Trophoblast cell (in vitro differentiated cells and primary cell): ENCODE data around the gene MORN3. TPM values are rescaled to one million over a fixed set of nuclear protein-coding genes. Genes with fewer than 3 reads are reported as not detected.

Source experiments
- DNase-seq, 2 donors: peaks; one replicate each; pipeline ENCODE4 v3.0.0-alpha.2; 2016
- H2AFZ ChIP-seq: 2 replicates; pipeline ENCODE4 v1.6.1; 2013; ENCODE audit warnings: low read length, moderate library complexity, mild to moderate bottlenecking; ENCODE audit not compliant: insufficient read depth, poor library complexity
- H2AK5ac ChIP-seq: 2 replicates; pipeline ENCODE4 v1.6.1; 2013; ENCODE audit warnings: mild to moderate bottlenecking, low read length
- H2BK120ac ChIP-seq: 2 replicates; pipeline ENCODE4 v1.6.1; 2013; ENCODE audit warnings: low read length, mild to moderate bottlenecking, moderate library complexity; ENCODE audit not compliant: insufficient read depth, poor library complexity
- H2BK12ac ChIP-seq: 2 replicates; pipeline ENCODE4 v1.6.1; 2013; ENCODE audit warnings: mild to moderate bottlenecking, low read length, moderate library complexity
- H2BK5ac ChIP-seq: 2 replicates; pipeline ENCODE4 v1.6.1; 2013; ENCODE audit warnings: low read length, low read depth, moderate library complexity, mild to moderate bottlenecking; ENCODE audit not compliant: poor library complexity
- H3K14ac ChIP-seq: 2 replicates; pipeline ENCODE4 v1.6.1; 2013; ENCODE audit warnings: mild to moderate bottlenecking, low read length
- H3K18ac ChIP-seq: 2 replicates; pipeline ENCODE4 v1.6.1; 2013; ENCODE audit warnings: mild to moderate bottlenecking, low read length
- H3K23ac ChIP-seq: 2 replicates; pipeline ENCODE4 v1.6.1; 2013; ENCODE audit warnings: low read length
- H3K27ac ChIP-seq: 2 replicates; pipeline ENCODE4 v1.5.1; 2013; ENCODE audit warnings: low read depth, mild to moderate bottlenecking, inconsistent platforms, low read length, moderate library complexity
- H3K27me3 ChIP-seq: 2 replicates; pipeline ENCODE4 v1.6.1; 2013; ENCODE audit warnings: inconsistent platforms, mild to moderate bottlenecking, low read length, moderate library complexity; ENCODE audit not compliant: insufficient read depth
- H3K36me3 ChIP-seq, 2 experiments: 1 replicate in 1 of 2; 2 replicates in 1 of 2; pipeline ENCODE4 v1.6.1; 2013; ENCODE audit warnings: low read length in 2 of 2, mild to moderate bottlenecking in 2 of 2, moderate library complexity in 1 of 2; ENCODE audit not compliant: insufficient read depth in 2 of 2, control insufficient read depth in 1 of 2
- H3K4ac ChIP-seq: 2 replicates; pipeline ENCODE4 v1.6.1; 2013; ENCODE audit warnings: low read depth, mild to moderate bottlenecking, low read length, moderate library complexity
- H3K4me1 ChIP-seq, 2 experiments: 1 replicate in 1 of 2; 2 replicates in 1 of 2; pipeline ENCODE4 v1.6.1; 2013; ENCODE audit warnings: low read length in 2 of 2, mild to moderate bottlenecking in 2 of 2, moderate library complexity in 1 of 2; ENCODE audit not compliant: insufficient read depth in 2 of 2, control insufficient read depth in 1 of 2
- H3K4me2 ChIP-seq: 2 replicates; pipeline ENCODE4 v1.6.1; 2013; ENCODE audit warnings: inconsistent platforms, mild to moderate bottlenecking, low read length, moderate library complexity
- H3K4me3 ChIP-seq: 2 replicates; pipeline ENCODE4 v1.5.1; 2013; ENCODE audit warnings: mild to moderate bottlenecking, low read depth, low read length, inconsistent platforms
- H3K79me1 ChIP-seq: one replicate; pipeline ENCODE4 v1.6.1; 2013; ENCODE audit warnings: low read length
- H3K79me2 ChIP-seq: 2 replicates; pipeline ENCODE4 v1.6.1; 2013; ENCODE audit warnings: low read length, mild to moderate bottlenecking; ENCODE audit not compliant: control insufficient read depth, insufficient read depth, poor library complexity
- H3K9ac ChIP-seq: 2 replicates; pipeline ENCODE4 v1.6.1; 2013; ENCODE audit warnings: mild to moderate bottlenecking, low read length
- H3K9me3 ChIP-seq: 2 replicates; pipeline ENCODE4 v1.6.1; 2013; ENCODE audit warnings: low read depth, mild to moderate bottlenecking, control low read depth, inconsistent platforms, low read length; ENCODE audit not compliant: insufficient read depth
- H4K12ac ChIP-seq: 2 replicates; pipeline ENCODE4 v1.6.1; 2013; ENCODE audit warnings: low read depth, mild to moderate bottlenecking, low read length, moderate library complexity
- H4K8ac ChIP-seq: 2 replicates; pipeline ENCODE4 v1.6.1; 2013; ENCODE audit warnings: low read depth, mild to moderate bottlenecking, low read length, moderate library complexity
- H4K91ac ChIP-seq: one replicate; pipeline ENCODE4 v1.6.1; 2013; ENCODE audit warnings: low read depth, mild to moderate bottlenecking, low read length, moderate library complexity
- WGBS: extraction: QIAGEN DNeasy Blood & Tissue Kit; methylation state at CpG from one replicate; pipeline ENCODE4 v1.1.7; 2013; ENCODE audit warnings: missing lambda C conversion rate; ENCODE audit not compliant: insufficient read length, insufficient coverage; ENCODE audit errors: extremely low coverage; 5-methylcytosine and 5-hydroxymethylcytosine counted together
- polyA plus RNA-seq: library from polyadenylated mRNA; stranded (reverse); fragments of 200-250 nt; gene quantifications from 2 replicates; pipeline ENCODE4 v1.2.3, GENCODE V29; 2013

MORN3 gene, protein sequence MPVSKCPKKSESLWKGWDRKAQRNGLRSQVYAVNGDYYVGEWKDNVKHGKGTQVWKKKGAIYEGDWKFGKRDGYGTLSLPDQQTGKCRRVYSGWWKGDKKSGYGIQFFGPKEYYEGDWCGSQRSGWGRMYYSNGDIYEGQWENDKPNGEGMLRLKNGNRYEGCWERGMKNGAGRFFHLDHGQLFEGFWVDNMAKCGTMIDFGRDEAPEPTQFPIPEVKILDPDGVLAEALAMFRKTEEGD
- polyA plus RNA-seq: 1.5 TPM in 2 replicates

DNA sequence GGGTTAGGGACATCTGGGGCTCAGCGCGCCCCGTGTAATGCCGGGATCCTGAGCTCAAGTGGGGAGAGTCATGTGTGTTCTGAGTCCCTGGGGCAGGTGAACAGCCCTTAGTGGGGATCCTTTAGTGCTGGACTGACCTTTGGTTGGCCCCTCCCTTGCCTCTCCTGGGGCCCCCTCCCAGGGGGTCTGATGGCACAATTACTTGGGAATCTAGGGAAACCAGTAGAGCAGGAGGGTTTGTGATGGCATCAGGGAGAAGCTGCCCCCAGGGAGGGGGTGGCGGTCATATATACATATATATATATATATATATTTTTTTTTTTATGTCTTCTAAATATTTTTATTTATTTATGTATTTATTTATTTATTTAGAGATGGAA is at the start of gene MORN3:
TSS of gene MORN3 (minus strand) at position 134 of the 380 bp plus-strand sequence. CDS start 171 bp downstream, outside the sequence.
- Histone ChIP-seq H3K4me2 (peak within 1 kb of the TSS; percentile 31), H3K14ac (peak within 1 kb of the TSS; percentile 12), H3K4ac (peak within 1 kb of the TSS; percentile 31), H4K91ac (peak within 1 kb of the TSS; percentile 60), H3K79me1 (peaks cover 5% of the 10 kb centered on the region), H3K27me3 (no peaks in the 10 kb centered on the region), H3K79me2 (peaks cover 2% of the 10 kb centered on the region), H2AFZ (peak within 1 kb of the TSS; percentile 1), H2BK12ac (peak within 1 kb of the TSS; percentile 34), H2BK5ac (peak within 1 kb of the TSS; percentile 4), H2AK5ac (peak within 1 kb of the TSS; percentile 93), H4K12ac (peak within 1 kb of the TSS; percentile 48), H3K9ac (no peak within 1 kb of the TSS), H3K27ac (no peak within 1 kb of the TSS), H4K8ac (peak within 1 kb of the TSS; percentile 3), H2BK120ac (peak within 1 kb of the TSS; percentile 48), H3K18ac (peak within 1 kb of the TSS; percentile 77), H3K4me3 (no peak within 1 kb of the TSS), H3K23ac (no peak within 1 kb of the TSS), H3K36me3 (no peaks in the 10 kb centered on the region), H3K9me3 (no peaks in the 10 kb centered on the region), H3K4me1 (peaks cover 11 to 13% of the 10 kb centered on the region in 2 experiments)
- no CpG with 5 or more reads among the region's 5 CpGs for WGBS
- peak in 1 of 2 donors; percentile 58 for DNase-seq

DNA sequence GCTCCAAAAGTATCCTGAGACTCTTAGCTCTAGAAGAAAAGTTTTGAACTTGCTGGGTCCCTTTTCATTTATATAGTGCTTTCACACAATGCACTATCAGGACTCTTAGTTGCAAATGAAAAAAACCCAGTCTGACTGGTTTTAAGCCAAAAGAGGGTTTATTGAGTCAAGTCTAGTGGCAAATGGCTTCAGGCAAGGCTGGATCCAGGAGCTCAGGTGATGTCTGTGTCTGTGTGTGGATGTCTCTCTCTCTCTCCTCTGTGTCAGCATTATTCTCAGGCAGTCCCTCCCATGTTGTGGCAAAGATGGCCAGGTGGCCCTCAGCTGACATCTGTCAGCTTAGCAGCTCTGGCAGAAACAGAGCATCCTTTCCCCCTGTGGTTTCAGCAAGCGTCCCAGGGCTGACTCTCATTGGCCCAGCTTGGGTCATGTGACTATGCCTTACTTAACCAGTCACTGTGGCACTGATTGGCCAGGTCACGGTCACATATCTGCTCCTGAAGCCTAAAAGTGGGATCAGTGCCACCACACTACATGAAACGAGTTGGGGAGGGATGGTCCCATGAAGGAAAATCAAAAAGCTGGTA is 49.3 kb upstream of the MORN3 start:
- Histone ChIP-seq H3K27me3 (no peaks in the 10 kb centered on the region), H4K91ac (no peak overlapping the region), H2AK5ac (no peak overlapping the region), H3K23ac (no peak overlapping the region), H3K36me3 (peaks cover 0 to 4% of the 10 kb centered on the region in 2 experiments), H3K9ac (no peak overlapping the region), H3K18ac (no peak overlapping the region), H3K79me1 (peaks cover 4% of the 10 kb centered on the region), H3K4me3 (no peak overlapping the region), H4K8ac (no peak overlapping the region), H2BK5ac (no peak overlapping the region), H3K4me1 (peaks cover 13 to 27% of the 10 kb centered on the region in 2 experiments), H3K27ac (no peak overlapping the region), H2AFZ (no peak overlapping the region), H4K12ac (no peak overlapping the region), H3K4me2 (no peak overlapping the region), H2BK12ac (no peak overlapping the region), H2BK120ac (no peak overlapping the region), H3K79me2 (no peaks in the 10 kb centered on the region), H3K14ac (no peak overlapping the region), H3K4ac (no peak overlapping the region), H3K9me3 (peaks cover 2% of the 10 kb centered on the region)
- no CpG with 5 or more reads among the region's 3 CpGs for WGBS
- DNase-seq: peak; percentile 64 to 81

DNA sequence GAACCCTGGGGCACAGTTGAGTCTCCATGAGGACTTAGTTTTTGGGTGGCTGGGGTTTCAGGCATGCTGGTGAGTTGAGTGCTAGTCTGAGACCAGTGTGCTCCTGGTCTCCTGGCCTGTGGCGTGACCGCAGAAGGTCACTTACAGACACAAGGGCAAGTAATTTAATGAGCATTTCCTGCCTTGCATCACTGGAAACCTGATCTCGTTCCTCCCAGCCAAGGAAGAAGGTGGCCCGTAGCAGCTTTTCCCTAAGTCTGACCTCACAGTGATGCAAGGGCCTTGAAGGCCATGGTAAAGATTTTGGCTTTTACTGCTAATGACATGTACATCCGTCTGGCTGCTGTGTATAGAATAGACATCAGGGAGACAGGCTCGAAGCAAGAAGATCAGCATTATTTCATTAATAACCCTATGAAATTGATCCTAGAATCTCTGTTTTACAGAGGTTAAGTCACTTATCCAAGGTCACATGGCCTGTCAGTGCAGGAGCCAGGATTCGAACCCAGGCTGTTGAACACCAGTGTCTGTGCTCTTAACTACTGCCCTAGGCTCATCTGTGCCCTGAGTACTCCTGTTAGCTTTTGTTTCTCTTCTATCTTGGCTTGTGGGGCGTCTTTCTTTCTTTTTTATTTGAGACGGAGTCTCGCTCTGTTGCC is 47.7 kb upstream of the MORN3 start:
- Histone ChIP-seq H3K4me2 (no peak overlapping the region), H2BK5ac (no peak overlapping the region), H3K9me3 (peaks cover 2% of the 10 kb centered on the region), H2AK5ac (no peak overlapping the region), H3K23ac (no peak overlapping the region), H3K79me1 (peaks cover 12% of the 10 kb centered on the region), H3K27ac (peak overlapping the region; percentile 57), H4K12ac (no peak overlapping the region), H3K4me1 (peaks cover 19 to 36% of the 10 kb centered on the region in 2 experiments), H4K8ac (no peak overlapping the region), H3K4ac (no peak overlapping the region), H3K4me3 (no peak overlapping the region), H3K18ac (no peak overlapping the region), H2BK120ac (no peak overlapping the region), H3K79me2 (peaks cover 8% of the 10 kb centered on the region), H2BK12ac (peak overlapping the region; percentile 7), H3K9ac (no peak overlapping the region), H4K91ac (no peak overlapping the region), H2AFZ (no peak overlapping the region), H3K14ac (no peak overlapping the region), H3K27me3 (no peaks in the 10 kb centered on the region), H3K36me3 (peaks cover 0 to 4% of the 10 kb centered on the region in 2 experiments)
- WGBS: no CpG with 5 or more reads among the region's 10 CpGs
- peak; percentile 47 to 55 for DNase-seq

DNA sequence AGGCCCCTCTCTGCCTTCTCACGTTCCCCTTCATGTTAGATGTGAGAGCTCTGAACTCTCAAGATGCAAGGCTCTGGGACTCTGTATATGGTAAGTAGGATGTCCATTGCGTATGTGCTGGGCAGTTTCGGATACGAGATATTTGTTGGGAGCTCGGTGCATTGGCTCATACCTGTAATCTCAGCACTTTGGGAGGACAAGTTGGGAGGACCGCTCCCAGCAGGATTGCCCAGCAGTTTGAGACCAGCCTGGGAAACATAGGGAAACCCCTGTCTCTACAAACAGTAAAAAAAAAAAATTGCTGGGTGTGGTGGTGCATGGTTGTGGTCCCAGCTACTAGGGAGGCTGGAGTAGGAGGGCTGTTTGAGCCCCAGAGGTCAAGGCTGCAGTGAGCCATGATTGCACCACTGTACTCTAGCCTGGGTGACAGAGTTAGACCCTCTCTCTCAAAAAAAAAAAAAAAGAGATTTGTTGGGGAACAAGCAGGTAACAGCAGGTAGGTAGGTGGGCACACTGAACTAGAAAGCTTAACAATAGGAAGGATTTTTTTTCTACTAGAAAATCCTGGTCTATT is 46.5 kb upstream of the MORN3 start:
- H2BK120ac ChIP-seq: no peak overlapping the region
- peaks cover 20 to 38% of the 10 kb centered on the region in 2 experiments for H3K4me1 ChIP-seq
- no peaks in the 10 kb centered on the region for H3K27me3 ChIP-seq
- no peak overlapping the region for H3K23ac ChIP-seq
- H3K79me1 ChIP-seq: peaks cover 13% of the 10 kb centered on the region
- H2AK5ac ChIP-seq: no peak overlapping the region
- no peak overlapping the region for H3K9ac ChIP-seq
- H3K4ac ChIP-seq: no peak overlapping the region
- no peak overlapping the region for H3K27ac ChIP-seq
- H3K79me2 ChIP-seq: peaks cover 8% of the 10 kb centered on the region
- H3K18ac ChIP-seq: no peak overlapping the region
- no peak overlapping the region for H2BK12ac ChIP-seq
- no peak overlapping the region for H2BK5ac ChIP-seq
- no peak overlapping the region for H4K91ac ChIP-seq
- H3K14ac ChIP-seq: no peak overlapping the region
- no peak overlapping the region for H3K4me3 ChIP-seq
- H4K12ac ChIP-seq: no peak overlapping the region
- no peak overlapping the region for H4K8ac ChIP-seq
- H2AFZ ChIP-seq: no peak overlapping the region
- H3K36me3 ChIP-seq: peaks cover 0 to 2% of the 10 kb centered on the region in 2 experiments
- no peak overlapping the region for H3K4me2 ChIP-seq
- peaks cover 2% of the 10 kb centered on the region for H3K9me3 ChIP-seq
- no peak for DNase-seq
- WGBS: no CpG with 5 or more reads among the region's 6 CpGs
